GM21390 (cell line): ENCODE data around the gene KIF26B.
"Not testable (repeated sequence)": the region's sequence is repeated elsewhere in the genome, so short reads cannot be mapped to it uniquely, and the experiment has no call there.

ENCODE experiments used
- ATAC-seq: cut with Tn5 transposase; IDR thresholded peaks from one replicate; pipeline ENCODE4 v1.9.1; 2021; ENCODE audit not compliant: unreplicated experiment

The KIF26B gene

GRCh38 chr1:245378311-245378722 lies 223.5 kb downstream of the KIF26B start:
- peak; percentile 60 for ATAC-seq

- peak; percentile 34 for ATAC-seq
Observed at GRCh38 chr1:245378745-245379144, 224.0 kb downstream of the KIF26B start.

GRCh38 chr1:245380790-245381535 lies 226.2 kb downstream of the KIF26B start:
- ATAC-seq = no peak

GRCh38 chr1:245382981-245383380 lies 228.2 kb downstream of the KIF26B start:
- ATAC-seq = no peak

- no peak for ATAC-seq
Observed at GRCh38 chr1:245383396-245384330, 228.9 kb downstream of the KIF26B start.

GRCh38 chr1:245386297-245386971 lies 231.6 kb downstream of the KIF26B start:
- ATAC-seq = no peak

- ATAC-seq = no peak
Observed at GRCh38 chr1:245388687-245389086, 233.9 kb downstream of the KIF26B start.

GRCh38 chr1:245389873-245390272 lies 235.1 kb downstream of the KIF26B start:
- ATAC-seq = no peak

- ATAC-seq = no peak
Observed at GRCh38 chr1:245390975-245391374, 236.2 kb downstream of the KIF26B start.

GRCh38 chr1:245393694-245394093 lies 238.9 kb downstream of the KIF26B start:
- ATAC-seq = no peak

- no peak for ATAC-seq
Observed at GRCh38 chr1:245395680-245396079, 240.9 kb downstream of the KIF26B start.

- no peak for ATAC-seq
Observed at GRCh38 chr1:245396615-245397014, 241.8 kb downstream of the KIF26B start.

- ATAC-seq = no peak
Observed at GRCh38 chr1:245397771-245398170, 243.0 kb downstream of the KIF26B start.

GRCh38 chr1:245398180-245398579 lies 243.4 kb downstream of the KIF26B start:
- no peak for ATAC-seq

- no peak for ATAC-seq
Observed at GRCh38 chr1:245401881-245402587, 247.2 kb downstream of the KIF26B start.

GRCh38 chr1:245402998-245403397 lies 248.2 kb downstream of the KIF26B start:
- ATAC-seq = not testable (repeated sequence)

- no peak for ATAC-seq
Observed at GRCh38 chr1:245404527-245404926, 249.7 kb downstream of the KIF26B start.

GRCh38 chr1:245404952-245405351 lies 250.2 kb downstream of the KIF26B start:
- no peak for ATAC-seq

- ATAC-seq = no peak
Observed at GRCh38 chr1:245406426-245406825, 251.6 kb downstream of the KIF26B start.

GRCh38 chr1:245407983-245408382 lies 253.2 kb downstream of the KIF26B start:
- no peak for ATAC-seq
